Skeletal muscle cell (primary cell): Measurements from ENCODE around the gene GSK3B.

ENCODE experiments used
- DNase-seq: peaks from one replicate; pipeline ENCODE4 v3.0.0-alpha.2; 2010; ENCODE audit warnings: low read depth
- H3K4me3 ChIP-seq: 2 replicates; pipeline ENCODE4 v1.5.1; 2011; ENCODE audit warnings: low read depth, mild to moderate bottlenecking, control low read depth, low read length, moderate library complexity

The GSK3B gene

GRCh38 chr3:120101624-120102023, 7.4 kb upstream of the GSK3B start:
- H3K4me3 ChIP-seq, result no peak overlapping the region
- no peak for DNase-seq

DNA sequence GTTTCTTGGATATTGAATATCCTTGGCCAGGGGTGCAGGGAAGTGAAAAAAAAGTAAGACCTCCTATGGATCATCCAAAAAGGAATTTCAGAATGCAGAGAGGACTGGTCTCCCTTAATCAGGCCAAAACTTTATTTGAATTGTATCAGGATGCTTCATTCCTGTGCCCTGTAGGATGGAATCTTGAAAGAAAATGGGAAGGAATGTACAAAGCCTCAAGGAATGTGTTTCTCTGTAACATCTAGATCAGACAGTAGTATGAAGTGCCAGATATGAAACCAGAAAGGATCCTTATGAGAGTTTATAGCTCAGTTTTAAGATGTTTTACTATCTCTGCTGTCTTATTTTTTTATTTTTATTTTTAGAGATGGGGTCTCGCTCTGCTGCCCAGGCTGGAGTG, 6.5 kb upstream of the GSK3B start:
- no peak for DNase-seq
- H3K4me3 ChIP-seq, result no peak overlapping the region

- no peak for DNase-seq
- H3K4me3 ChIP-seq, result no peak overlapping the region
Observed at GRCh38 chr3:120098710-120099109, 4.5 kb upstream of the GSK3B start.

GRCh38 chr3:120095979-120096426, 1.8 kb upstream of the GSK3B start:
- DNase-seq, result no peak
- H3K4me3 ChIP-seq, result peak overlapping the region; percentile 84

GRCh38 chr3:120095226-120095978, 1.2 kb upstream of the GSK3B start:
- DNase-seq, result peak; percentile 76
- peak overlapping the region; percentile 84 for H3K4me3 ChIP-seq

- H3K4me3 ChIP-seq, result peak overlapping the region; percentile 84
- peak; percentile 100 for DNase-seq
Observed at GRCh38 chr3:120094776-120095225, 554 bp upstream of the GSK3B start.

DNA sequence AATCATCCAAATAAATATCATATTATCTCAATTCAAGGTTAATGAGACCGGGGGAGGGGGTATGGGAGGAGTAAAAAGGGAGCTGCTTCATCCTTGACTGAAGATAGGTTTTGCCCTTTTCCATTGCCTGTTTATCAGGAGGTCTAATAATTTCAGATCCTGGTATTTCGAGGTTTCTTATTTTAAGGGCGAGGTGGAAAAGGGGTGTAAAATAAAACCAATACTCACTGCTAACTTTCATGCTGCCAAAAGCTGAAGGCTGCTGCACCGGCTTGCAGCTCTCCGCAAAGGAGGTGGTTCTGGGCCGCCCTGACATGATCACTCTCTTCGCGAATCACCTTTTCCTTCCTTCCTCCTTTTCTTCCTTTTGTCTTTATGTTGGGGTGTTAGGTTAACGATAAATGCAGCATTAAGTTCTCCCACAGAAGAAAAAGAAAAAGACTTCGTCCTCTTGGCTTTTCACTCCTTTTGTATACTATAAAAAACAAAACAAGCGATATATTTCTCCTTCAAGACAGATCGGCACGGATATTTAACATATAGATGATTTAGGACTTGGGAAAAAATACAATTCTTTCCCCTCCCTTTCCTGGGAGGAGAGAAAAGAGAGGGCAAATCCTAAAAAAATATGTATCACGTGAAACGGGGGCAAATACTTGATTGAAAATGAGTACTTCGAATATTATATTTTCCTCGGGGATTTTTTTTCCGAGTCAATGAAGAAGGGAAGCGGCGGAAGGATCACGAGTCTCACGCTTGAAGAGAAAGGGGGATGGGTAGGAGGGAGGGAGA, 932 bp downstream of the GSK3B start:
- peak overlapping the region; percentile 84 for H3K4me3 ChIP-seq
- DNase-seq, result peak; percentile 68

DNA sequence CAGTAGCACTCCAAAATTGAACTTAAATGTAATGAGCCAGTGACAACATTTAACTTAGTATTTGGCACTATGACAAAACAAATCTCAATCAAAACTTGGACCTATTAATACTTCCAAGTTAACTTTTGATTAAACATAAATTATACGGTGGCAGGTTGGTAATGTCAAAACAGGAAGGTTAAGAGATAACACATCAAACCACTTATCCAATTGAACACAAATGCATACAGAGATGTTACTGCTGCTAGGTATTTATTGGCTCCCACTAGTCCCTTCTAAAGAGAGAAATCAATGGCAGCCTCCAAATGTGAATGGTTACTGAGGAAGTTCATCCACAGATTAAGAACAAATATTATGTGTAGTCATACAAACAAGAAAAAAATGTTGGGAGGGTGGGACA, 1.8 kb downstream of the GSK3B start:
- H3K4me3 ChIP-seq, result peak overlapping the region; percentile 84
- no peak for DNase-seq

GRCh38 chr3:120090422-120090821, 3.8 kb downstream of the GSK3B start:
- H3K4me3 ChIP-seq, result peak overlapping the region; percentile 84
- no peak for DNase-seq

DNA sequence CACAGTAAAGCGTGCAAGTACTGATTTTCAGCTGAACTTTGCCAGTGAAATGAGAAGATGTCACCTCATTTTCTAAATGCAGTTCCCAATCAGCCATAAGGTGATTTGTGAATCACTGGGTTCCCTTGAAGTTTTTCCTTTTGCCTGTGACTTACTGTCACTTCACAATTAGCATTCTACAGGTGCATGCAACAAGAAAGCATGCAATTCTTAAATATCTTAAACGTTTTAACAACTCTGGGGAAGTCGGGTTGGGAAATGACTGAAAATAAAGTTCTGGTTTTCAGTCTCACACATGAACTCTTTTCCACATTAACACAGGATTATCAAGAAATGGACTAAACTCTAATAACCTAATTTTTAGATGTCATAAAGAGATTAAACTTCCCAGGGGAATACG, 5.2 kb downstream of the GSK3B start:
- no peak overlapping the region for H3K4me3 ChIP-seq
- no peak for DNase-seq

DNA sequence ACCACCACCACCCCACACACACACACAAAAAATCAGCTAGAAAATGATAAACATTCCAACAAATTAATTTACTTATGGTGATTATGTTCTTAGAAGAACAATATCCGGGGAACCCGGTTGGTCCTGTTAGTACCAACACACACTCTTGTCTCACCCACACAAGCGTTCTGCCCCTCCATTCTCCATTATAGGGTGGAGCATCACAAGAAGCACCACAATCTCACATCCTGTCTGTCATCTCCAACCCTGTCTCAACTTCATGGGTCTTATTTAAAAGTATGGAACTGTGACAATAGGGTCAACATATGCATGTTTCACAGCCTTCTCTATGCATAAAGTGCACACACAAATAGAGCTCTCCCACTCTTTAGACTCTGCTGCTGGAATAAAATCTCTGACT, 5.6 kb downstream of the GSK3B start:
- no peak overlapping the region for H3K4me3 ChIP-seq
- DNase-seq, result no peak

DNA sequence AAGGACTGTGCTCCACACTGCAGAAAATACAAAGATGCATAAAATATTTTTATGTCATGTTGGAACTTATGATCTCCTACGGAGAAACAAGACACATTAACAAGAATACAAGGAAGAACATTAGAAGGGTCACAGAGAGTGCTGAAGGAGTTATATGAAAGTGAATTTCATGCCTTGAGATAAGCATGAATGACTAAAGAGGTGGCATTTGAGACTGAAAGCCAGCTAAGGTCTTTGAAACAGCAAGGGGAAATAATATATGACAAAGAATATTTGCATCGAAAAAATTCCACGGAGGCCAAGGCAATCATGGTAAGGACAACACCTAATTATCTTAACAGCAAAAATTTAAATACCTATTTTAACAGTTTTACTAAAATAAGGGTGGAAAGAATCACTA, 12.5 kb downstream of the GSK3B start:
- DNase-seq, result no peak

DNA sequence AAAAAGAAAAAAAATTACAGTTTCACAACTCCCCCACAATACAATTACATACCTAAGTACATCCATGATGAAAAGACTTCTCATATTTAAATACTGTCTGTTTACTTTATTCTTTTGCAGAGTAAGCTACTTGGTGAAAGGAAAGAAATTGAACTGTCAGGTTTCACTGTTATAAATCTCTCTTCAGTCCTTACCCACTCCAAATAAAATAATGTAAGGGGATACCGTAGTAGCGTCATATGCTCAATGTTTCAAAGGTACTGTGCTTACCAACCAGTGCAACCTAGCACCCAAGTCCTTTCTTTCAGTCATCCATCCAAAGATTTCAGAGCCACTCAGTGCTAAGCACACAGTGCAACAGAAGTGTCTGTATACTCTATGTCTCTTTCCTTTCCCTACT, 13.4 kb downstream of the GSK3B start:
- DNase-seq, result no peak
- H3K4me3 ChIP-seq, result no peak overlapping the region

More for the DNA sequence above, 12.5 kb downstream of the GSK3B start:
- H3K4me3 ChIP-seq, result no peak overlapping the region

DNA sequence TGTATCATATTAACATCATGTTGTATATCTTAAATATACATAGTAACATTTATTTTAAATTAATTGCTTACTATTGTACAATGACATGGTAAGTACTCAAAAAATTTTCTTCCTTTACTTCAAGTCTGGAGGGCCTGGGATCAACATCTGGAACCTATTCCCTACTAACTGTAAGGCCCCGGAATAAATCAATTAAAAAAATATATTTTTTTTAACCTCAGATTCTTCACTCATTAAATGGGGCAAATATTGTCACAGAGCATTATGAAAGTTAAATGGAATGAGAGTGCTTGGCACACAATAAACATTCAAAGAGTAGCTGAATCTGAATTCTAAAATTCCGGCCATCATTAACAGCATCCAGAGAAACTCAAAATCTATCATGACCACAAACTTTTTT, 16.5 kb downstream of the GSK3B start:
- no peak overlapping the region for H3K4me3 ChIP-seq
- DNase-seq, result no peak

- no peak for DNase-seq
- H3K4me3 ChIP-seq, result no peak overlapping the region
Observed at GRCh38 chr3:120072867-120073525, 21.3 kb downstream of the GSK3B start.

GRCh38 chr3:120071259-120071658, 23.0 kb downstream of the GSK3B start:
- no peak overlapping the region for H3K4me3 ChIP-seq
- no peak for DNase-seq

- no peak for DNase-seq
- no peak overlapping the region for H3K4me3 ChIP-seq
Observed at GRCh38 chr3:120070263-120070981, 23.8 kb downstream of the GSK3B start.

DNA sequence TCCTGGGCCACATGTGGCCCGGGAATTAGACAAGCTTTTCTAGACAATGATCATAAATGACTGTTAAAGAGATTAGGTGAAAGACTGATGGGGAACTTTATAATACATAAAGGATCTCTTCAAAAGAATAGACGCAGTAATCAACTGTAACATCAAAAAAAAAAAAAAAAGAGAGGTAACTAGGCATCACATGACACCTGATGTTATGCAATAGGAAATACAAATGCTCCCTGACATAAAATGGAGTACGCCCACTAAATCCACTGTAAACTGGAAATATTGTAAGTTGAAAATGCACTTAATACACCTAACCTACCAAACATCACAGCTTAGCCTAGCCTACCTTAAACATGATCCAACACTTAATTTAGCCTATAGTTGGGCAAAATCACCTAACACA, 27.2 kb downstream of the GSK3B start:
- no peak overlapping the region for H3K4me3 ChIP-seq
- DNase-seq, result no peak

DNA sequence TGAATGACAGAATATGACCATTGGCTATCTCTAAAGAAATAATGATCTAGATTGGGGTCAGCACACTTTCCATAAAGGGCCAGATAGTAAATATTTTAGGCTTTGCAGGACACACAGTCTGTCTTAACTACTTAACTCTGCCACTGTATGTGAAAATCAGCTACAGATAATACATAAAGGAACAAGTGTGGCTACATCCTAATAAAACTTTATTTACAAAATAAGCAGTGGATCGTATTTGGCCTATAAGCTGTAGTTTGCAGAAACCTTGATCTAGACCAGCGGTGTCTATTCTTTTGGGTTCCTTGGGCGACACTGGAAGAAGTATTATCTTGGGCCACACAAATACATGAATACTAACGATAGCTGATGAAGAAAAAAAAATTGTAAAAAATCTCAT, 27.6 kb downstream of the GSK3B start:
- no peak overlapping the region for H3K4me3 ChIP-seq
- no peak for DNase-seq

- DNase-seq, result no peak
- no peak overlapping the region for H3K4me3 ChIP-seq
Observed at GRCh38 chr3:120064641-120065040, 29.6 kb downstream of the GSK3B start.
